ENCODE measurements around the gene ATXN7L1.
"Not testable (repeated sequence)": the region's sequence is repeated elsewhere in the genome, so short reads cannot be mapped to it uniquely, and the experiment has no call there.

Gene ATXN7L1

GRCh38 chr7:105602325-105603305 is 273.8 kb downstream of the ATXN7L1 start:
- peak; percentile 27 for DNase-seq

GRCh38 chr7:105600720-105601550 is 275.5 kb downstream of the ATXN7L1 start:
- DNase-seq: peak; percentile 32

DNA sequence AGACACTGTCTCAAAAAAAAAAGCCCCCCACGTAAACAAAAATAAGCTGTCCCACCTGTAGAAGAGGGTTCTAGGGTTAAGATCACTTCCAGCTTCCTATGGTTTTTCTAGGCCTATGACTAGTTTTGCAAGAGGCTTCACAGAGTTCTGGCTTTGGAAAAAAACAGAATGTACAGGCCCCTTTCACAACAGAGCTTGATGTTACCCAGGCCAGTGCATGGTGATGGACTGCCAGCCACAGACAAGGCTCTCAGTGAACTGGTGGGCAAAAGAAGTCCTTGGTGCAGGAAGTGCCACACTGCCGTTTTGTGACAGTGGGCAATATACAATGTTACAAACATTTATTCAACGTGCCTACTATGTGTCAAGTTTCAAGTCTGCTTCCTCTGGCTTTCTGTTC is 276.8 kb downstream of the ATXN7L1 start:
- no peak for DNase-seq

DNA sequence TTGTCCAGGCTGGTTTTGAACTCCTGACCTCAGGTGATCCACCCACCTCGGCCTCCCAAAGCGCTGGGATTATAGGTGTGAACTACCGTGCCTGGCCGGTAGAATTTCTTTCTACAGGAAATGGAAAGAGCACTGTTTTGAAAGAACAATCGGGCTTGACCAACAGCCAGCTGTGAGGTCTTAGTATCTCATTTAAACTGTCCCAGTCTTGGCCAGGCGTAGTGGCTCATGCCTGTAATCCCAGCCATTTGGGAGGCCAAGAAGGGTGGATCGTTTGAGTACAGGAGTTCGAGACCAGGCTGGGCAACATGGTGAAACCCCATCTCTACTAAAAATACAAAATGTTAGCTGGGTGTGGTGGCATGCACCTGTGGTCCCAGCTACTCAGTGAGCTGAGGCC is 277.3 kb downstream of the ATXN7L1 start:
- DNase-seq: not testable (repeated sequence)

GRCh38 chr7:105596866-105597265 is 279.5 kb downstream of the ATXN7L1 start:
- DNase-seq: no peak

DNA sequence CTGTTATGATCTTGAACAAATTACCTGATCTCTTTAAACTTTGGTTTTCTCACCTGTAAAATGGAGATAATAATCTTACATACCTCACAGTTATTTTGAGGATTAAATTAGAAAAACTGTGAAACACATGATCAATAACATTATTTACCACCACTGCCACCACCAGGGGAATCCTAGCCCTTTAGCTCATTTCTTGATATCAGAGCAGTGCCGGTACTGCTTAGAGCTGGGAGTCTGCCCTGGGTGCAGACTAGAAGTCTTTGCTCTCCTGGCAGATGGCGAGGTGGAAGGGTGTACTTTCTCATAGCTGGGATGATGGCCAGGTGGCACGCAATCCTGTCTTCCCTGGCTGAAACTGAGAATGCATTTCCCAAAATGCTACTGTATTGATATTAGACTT is 282.4 kb downstream of the ATXN7L1 start:
- DNase-seq: no peak

GRCh38 chr7:105591522-105591921 is 284.9 kb downstream of the ATXN7L1 start:
- DNase-seq: no peak

GRCh38 chr7:105590793-105591192 is 285.6 kb downstream of the ATXN7L1 start:
- DNase-seq: no peak

DNA sequence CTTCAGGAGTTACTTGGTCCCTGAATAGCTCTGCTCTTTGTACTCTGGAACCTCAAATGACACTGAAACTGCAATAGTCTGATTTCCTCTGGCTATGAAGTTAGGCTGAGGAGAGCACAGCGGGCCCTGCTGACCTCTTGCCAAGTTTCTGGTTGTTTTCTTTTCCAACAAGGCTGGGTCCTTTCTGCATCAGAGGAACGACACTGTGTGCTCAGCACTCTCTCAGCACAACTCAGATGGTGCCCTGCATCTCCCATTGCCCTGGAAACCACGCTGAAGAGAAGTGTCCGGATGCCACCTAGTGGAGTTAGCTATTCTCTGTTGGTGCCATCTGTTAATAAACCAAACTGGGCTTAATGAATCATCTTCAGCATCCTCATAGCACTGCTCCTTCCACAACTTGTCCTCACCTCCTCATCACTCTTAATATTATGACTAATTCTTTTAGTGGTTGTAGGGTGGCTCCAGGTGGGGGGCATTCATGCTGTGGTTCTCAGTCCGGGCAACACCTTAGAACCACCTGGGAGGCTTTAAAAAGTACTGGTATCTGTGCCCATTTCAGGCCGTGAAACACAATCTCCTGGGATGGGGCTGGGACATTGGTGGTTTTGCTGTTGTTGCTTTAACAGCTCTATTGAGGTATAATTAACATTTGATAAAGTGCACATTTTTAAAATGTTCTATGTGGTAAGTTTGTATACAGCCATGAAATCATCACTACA is 286.9 kb downstream of the ATXN7L1 start:
- peak; percentile 78 for DNase-seq

DNA sequence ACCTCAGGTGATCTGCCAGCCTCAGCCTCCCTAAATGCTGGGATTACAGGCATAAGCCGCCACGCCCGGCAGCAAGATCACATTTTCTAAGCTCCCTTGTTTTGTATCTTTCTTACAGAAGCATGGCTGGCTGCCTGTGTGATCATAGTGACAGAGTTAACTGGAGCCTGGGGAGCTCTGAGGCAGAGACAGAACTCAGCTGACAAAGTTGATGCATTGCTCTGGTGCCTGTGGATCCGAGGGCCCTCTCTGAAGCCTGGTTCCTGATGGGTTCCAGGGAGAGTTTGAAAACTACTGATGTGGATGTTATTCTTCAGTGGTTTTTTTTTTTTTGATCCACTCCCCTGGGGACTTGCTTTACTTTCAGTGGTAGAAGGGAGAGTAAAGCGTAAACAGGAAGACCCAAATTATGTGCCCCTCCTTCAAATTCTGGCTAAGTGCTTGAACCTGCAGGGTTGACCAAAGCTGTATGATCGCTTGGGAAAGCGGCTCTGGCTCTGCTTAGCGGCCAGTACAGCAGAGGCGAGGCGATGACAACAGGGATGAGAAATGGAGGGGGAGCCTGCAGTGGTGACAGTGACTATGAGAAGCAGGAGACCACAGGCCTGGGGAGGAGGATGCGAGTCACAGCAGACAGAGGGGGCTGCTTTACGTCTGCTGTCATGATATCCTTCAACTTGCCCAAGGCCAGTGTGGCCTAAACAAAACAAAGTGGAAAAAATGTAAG is 288.3 kb downstream of the ATXN7L1 start:
- peak; percentile 68 for DNase-seq

DNA sequence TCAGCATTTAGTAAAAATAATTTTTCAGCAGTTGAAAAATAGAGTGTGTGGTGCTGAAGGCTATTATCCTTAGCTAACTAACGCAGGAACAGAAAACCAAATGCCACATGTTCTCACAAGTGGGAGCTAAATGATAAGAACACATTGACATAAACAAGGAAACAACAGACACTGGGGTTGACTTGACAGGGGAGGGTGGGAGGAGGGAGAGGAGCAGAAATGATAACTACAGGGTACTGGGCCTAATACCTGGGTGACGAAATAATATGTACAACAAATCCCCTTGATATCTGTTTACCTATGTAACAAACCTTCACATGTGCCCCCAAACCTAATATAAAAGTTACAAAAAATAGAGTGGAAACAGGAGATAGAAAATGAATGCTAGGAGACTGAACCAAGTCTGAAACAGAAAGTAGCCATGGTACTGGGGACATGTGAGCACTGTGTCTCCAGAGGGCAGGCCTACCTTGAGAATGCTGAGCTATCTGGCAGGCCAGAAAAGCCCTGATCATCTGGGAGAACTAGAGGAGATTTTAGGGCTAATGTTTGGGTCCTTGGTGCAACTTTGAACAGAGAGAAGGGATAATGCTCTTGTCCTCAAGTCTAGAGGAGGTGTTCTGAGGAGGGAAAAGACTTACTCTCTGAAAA is 290.4 kb downstream of the ATXN7L1 start:
- DNase-seq: no peak

- no peak for DNase-seq
These were observed 292.2 kb downstream of the ATXN7L1 start for GRCh38 chr7:105584165-105584564.

- no peak for DNase-seq
These were observed 293.3 kb downstream of the ATXN7L1 start for GRCh38 chr7:105583061-105583460.

- DNase-seq: peak; percentile 62
These were observed 295.2 kb downstream of the ATXN7L1 start, which contains the start of gene EFCAB10 for GRCh38 chr7:105581066-105581811. EFCAB10 (minus strand) TSS chr7:105581493; CDS start chr7:105581463, 30 bp downstream.

- DNase-seq: peak; percentile 36
These were observed 296.2 kb downstream of the ATXN7L1 start for GRCh38 chr7:105580022-105580740.

- DNase-seq: peak; percentile 7
These were observed 297.9 kb downstream of the ATXN7L1 start for GRCh38 chr7:105578496-105578895.

DNA sequence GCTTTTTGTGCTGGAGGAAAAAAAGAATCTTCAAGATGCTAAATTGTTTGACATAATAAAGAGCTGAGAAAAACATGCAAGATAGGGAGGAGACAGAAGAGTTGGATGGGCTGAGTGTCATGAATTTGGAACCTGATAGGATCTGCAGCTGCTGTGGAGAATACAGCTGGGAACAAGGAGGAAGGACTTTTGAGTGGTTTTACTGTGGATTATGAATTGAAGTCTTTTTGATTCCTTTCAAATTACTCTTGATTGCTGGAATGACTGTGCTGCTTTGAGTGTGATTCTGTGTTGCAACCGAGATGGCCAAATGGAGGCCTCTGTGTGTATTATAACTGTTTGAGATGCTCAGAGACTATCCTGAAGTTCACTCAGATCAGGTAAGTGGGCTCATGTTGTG is 299.1 kb downstream of the ATXN7L1 start:
- DNase-seq: no peak

GRCh38 chr7:105571891-105572290 is 304.5 kb downstream of the ATXN7L1 start:
- DNase-seq: no peak

DNA sequence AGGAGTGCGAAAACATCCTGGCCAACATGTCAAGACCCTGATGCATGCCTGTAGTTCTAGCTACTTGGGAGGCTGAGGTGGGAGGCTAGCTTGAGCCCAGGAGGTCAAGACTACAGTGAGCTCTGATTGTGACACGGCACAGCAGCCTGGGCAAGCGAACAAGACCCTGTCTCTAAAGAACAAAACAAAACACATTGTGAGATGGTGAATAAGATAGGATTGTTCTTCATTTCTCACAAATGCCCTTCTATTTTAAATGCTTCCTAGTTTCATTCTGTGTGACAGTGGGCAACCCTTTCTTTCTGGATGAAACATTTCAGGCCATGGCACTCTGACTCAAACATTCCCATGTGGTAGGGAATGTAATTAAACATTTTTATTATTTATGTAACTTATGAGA is 308.6 kb downstream of the ATXN7L1 start:
- no peak for DNase-seq

GRCh38 chr7:105567024-105567423 is 309.4 kb downstream of the ATXN7L1 start:
- DNase-seq: no peak
